Activated naive CD4-positive, alpha-beta T cell treated with anti-CD3 and anti-CD28 coated beads for 36 hours (primary cell): Measurements from ENCODE around the gene TMEM201. TPM values are rescaled to one million over a fixed set of nuclear protein-coding genes. Genes with fewer than 3 reads are reported as not detected.

Experiments used
- CTCF ChIA-PET: fragments of 350-600 bp; sonication (Branson Sonifier 250); formaldehyde crosslinking; loops from one replicate; lab custom pipeline; 2021; ENCODE audit warnings: antibody characterized with exemption; lab: Charles Lee
- DNase-seq: peaks from one replicate; pipeline ENCODE4 v3.0.0-alpha.2; 2020
- H3K27ac Mint-ChIP-seq: one replicate; pipeline ENCODE4 v1.8.0; 2021; ENCODE audit warnings: mild to moderate bottlenecking, mixed read lengths
- H3K27me3 Mint-ChIP-seq: one replicate; pipeline ENCODE4 v1.8.0; 2021; ENCODE audit warnings: low read depth, mixed read lengths
- H3K36me3 Mint-ChIP-seq: one replicate; pipeline ENCODE4 v1.8.0; 2021; ENCODE audit warnings: low read depth, mixed read lengths
- H3K4me1 Mint-ChIP-seq: one replicate; pipeline ENCODE4 v1.8.0; 2021; ENCODE audit warnings: low read depth, mixed read lengths
- H3K4me3 Mint-ChIP-seq: one replicate; pipeline ENCODE4 v1.8.0; 2021; ENCODE audit warnings: mild to moderate bottlenecking, moderate library complexity, mixed read lengths
- H3K9me3 Mint-ChIP-seq: one replicate; pipeline ENCODE4 v1.8.0; 2021; ENCODE audit warnings: mixed read lengths
- intact Hi-C: fragments of 100-400 bp; cut with micrococcal nuclease; formaldehyde crosslinking; loops from one replicate; pipeline ENCODE4 v1.15.1; 2023
- total RNA-seq, 2 experiments: library from RNA; stranded (reverse); gene quantifications; one replicate each; pipeline ENCODE4 v1.2.3, GENCODE V29; 2021

The TMEM201 gene
- total RNA-seq, 2 experiments from 2014 or later, result 9.1 to 9.8 TPM

DNA sequence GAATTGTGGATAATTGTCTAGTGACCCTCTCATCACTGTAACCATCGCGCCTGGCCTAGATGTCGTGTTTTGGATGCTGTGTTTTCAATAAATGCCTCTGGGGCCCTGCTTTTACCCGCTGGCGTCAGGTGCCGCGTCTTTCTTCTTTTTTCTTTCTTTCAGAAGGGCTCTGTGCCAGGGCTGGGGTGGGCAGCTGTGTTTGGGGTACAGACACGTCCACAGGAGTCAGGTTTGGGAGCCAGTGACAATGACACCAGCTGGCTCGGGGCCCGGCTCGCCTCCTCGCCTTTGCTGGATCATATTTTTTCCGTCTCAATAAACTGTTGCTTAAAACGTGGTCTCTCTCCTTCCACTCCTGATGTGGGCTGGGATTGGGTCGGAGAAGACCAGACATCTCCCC, 16.1 kb downstream of the TMEM201 start:
- H3K27ac Mint-ChIP-seq, result no peak overlapping the region
- H3K4me3 Mint-ChIP-seq, result no peak overlapping the region
- DNase-seq, result no peak
- no peaks in the 10 kb centered on the region for H3K27me3 Mint-ChIP-seq
- H3K4me1 Mint-ChIP-seq, result no peaks in the 10 kb centered on the region
- CTCF ChIA-PET, result no interaction called here
- H3K9me3 Mint-ChIP-seq, result no peaks in the 10 kb centered on the region
- intact Hi-C loops, result no loop called here
- H3K36me3 Mint-ChIP-seq, result peaks cover 12% of the 10 kb centered on the region

GRCh38 chr1:9605946-9606455, 17.3 kb downstream of the TMEM201 start:
- CTCF ChIA-PET, result interaction anchor here (0.7 kb wide), 1 partner anchor 9 kb away, joined by 3 read pairs; no protein-coding TSS in a partner anchor
- H3K9me3 Mint-ChIP-seq, result no peaks in the 10 kb centered on the region
- no peak overlapping the region for H3K27ac Mint-ChIP-seq
- H3K36me3 Mint-ChIP-seq, result peaks cover 16% of the 10 kb centered on the region
- no peaks in the 10 kb centered on the region for H3K27me3 Mint-ChIP-seq
- H3K4me3 Mint-ChIP-seq, result no peak overlapping the region
- no peak for DNase-seq
- intact Hi-C loops, result no loop called here
- no peaks in the 10 kb centered on the region for H3K4me1 Mint-ChIP-seq

- intact Hi-C loops, result no loop called here
- H3K4me3 Mint-ChIP-seq, result no peak overlapping the region
- H3K4me1 Mint-ChIP-seq, result no peaks in the 10 kb centered on the region
- H3K9me3 Mint-ChIP-seq, result no peaks in the 10 kb centered on the region
- H3K27ac Mint-ChIP-seq, result no peak overlapping the region
- H3K27me3 Mint-ChIP-seq, result no peaks in the 10 kb centered on the region
- CTCF ChIA-PET, result interaction anchor here (0.7 kb wide), 1 partner anchor 9 kb away, joined by 3 read pairs; no protein-coding TSS in a partner anchor
- peaks cover 14% of the 10 kb centered on the region for H3K36me3 Mint-ChIP-seq
- DNase-seq, result no peak
These were observed 17.7 kb downstream of the TMEM201 start for GRCh38 chr1:9606458-9606857.

DNA sequence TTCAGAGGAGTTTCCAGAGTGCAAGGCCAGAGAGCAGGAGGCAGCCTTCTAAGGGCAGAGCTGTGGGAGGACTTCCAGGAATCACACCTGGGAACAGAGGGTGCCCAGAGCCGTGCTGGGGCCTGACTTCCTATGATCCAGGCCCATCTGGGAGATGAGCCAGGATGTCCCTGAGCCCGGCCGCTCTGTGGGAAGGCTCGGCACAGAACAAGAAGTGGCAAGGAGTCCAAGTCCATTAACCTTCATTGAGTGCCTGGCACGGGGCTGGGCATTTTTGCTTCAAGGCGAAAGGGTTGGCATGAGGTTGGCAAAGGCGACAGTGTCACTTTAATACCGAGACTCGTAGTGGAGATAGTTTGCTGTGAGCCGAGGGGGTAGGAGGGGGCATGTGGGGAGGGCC, 18.2 kb downstream of the TMEM201 start:
- intact Hi-C loops, result no loop called here
- CTCF ChIA-PET, result no interaction called here
- DNase-seq, result no peak
- H3K9me3 Mint-ChIP-seq, result no peaks in the 10 kb centered on the region
- H3K36me3 Mint-ChIP-seq, result peaks cover 13% of the 10 kb centered on the region
- H3K4me1 Mint-ChIP-seq, result no peaks in the 10 kb centered on the region
- no peaks in the 10 kb centered on the region for H3K27me3 Mint-ChIP-seq
- H3K4me3 Mint-ChIP-seq, result no peak overlapping the region
- H3K27ac Mint-ChIP-seq, result no peak overlapping the region

- Mint-ChIP-seq H3K4me1 (no peaks in the 10 kb centered on the region), H3K4me3 (no peak overlapping the region), H3K27me3 (no peaks in the 10 kb centered on the region), H3K27ac (no peak overlapping the region), H3K36me3 (peaks cover 13% of the 10 kb centered on the region), H3K9me3 (no peaks in the 10 kb centered on the region)
- CTCF ChIA-PET, result no interaction called here
- intact Hi-C loops, result no loop called here
- no peak for DNase-seq
These were observed 18.6 kb downstream of the TMEM201 start for GRCh38 chr1:9607352-9607751.

DNA sequence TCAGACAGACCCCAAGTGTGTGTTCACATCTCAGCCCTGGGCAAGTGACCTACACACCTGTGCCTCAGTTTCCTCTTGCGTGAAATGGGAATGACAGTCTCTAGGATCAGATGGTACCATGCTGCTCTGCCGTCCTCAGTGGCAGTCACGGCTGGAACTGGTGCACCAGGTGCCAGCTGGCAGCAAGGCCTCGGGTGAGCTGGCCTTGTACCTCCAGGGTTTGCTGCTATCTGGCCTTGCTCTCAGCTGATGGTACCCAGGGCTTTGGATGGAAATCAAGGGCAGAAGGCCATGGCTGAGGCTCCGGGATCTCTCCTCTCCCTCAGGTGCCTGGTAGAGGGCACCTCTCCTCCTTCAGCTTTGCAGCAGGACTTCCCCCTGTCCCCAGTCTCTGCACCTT, 21.3 kb downstream of the TMEM201 start:
- intact Hi-C loops, result no loop called here
- CTCF ChIA-PET, result no interaction called here

GRCh38 chr1:9610548-9610947, 21.8 kb downstream of the TMEM201 start:
- H3K9me3 Mint-ChIP-seq, result no peaks in the 10 kb centered on the region
- H3K4me1 Mint-ChIP-seq, result no peaks in the 10 kb centered on the region
- intact Hi-C loops, result no loop called here
- H3K27ac Mint-ChIP-seq, result no peak overlapping the region
- DNase-seq, result no peak
- no peaks in the 10 kb centered on the region for H3K27me3 Mint-ChIP-seq
- peaks cover 6% of the 10 kb centered on the region for H3K36me3 Mint-ChIP-seq
- CTCF ChIA-PET, result no interaction called here
- H3K4me3 Mint-ChIP-seq, result no peak overlapping the region

More for the DNA sequence above, 21.3 kb downstream of the TMEM201 start:
- DNase-seq, result no peak
- Mint-ChIP-seq H3K27me3 (no peaks in the 10 kb centered on the region), H3K4me1 (no peaks in the 10 kb centered on the region), H3K36me3 (peaks cover 7% of the 10 kb centered on the region), H3K27ac (no peak overlapping the region), H3K9me3 (no peaks in the 10 kb centered on the region), H3K4me3 (no peak overlapping the region)

DNA sequence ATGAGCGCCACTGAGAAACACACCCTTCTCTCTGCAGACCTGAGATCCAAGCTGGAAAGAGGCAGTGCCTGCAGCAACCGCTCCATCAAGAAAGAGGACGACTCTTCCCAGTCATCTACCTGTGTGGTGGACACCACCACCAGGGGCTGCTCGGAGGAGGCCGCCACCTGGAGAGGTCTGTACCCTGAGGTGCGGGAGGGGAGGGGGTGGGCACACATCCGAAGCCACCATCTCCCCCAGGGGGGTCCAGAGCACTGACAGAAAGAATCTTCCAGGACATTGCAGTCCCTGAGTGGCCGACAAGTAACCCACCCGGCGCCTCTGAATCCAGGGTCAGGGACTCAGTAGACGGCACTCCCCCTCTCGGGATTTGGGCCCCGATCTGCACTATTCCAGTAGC, 23.0 kb downstream of the TMEM201 start:
- intact Hi-C loops, result no loop called here
- no peaks in the 10 kb centered on the region for H3K4me1 Mint-ChIP-seq
- no peak overlapping the region for H3K27ac Mint-ChIP-seq
- CTCF ChIA-PET, result no interaction called here
- H3K27me3 Mint-ChIP-seq, result no peaks in the 10 kb centered on the region
- H3K4me3 Mint-ChIP-seq, result no peak overlapping the region
- DNase-seq, result no peak
- peaks cover 4% of the 10 kb centered on the region for H3K36me3 Mint-ChIP-seq
- no peaks in the 10 kb centered on the region for H3K9me3 Mint-ChIP-seq

- H3K27me3 Mint-ChIP-seq, result no peaks in the 10 kb centered on the region
- DNase-seq, result no peak
- no peak overlapping the region for H3K4me3 Mint-ChIP-seq
- H3K27ac Mint-ChIP-seq, result no peak overlapping the region
- intact Hi-C loops, result no loop called here
- no peaks in the 10 kb centered on the region for H3K9me3 Mint-ChIP-seq
- CTCF ChIA-PET, result no interaction called here
- H3K36me3 Mint-ChIP-seq, result peaks cover 4% of the 10 kb centered on the region
- no peaks in the 10 kb centered on the region for H3K4me1 Mint-ChIP-seq
These were observed 23.6 kb downstream of the TMEM201 start for GRCh38 chr1:9612162-9612845.

DNA sequence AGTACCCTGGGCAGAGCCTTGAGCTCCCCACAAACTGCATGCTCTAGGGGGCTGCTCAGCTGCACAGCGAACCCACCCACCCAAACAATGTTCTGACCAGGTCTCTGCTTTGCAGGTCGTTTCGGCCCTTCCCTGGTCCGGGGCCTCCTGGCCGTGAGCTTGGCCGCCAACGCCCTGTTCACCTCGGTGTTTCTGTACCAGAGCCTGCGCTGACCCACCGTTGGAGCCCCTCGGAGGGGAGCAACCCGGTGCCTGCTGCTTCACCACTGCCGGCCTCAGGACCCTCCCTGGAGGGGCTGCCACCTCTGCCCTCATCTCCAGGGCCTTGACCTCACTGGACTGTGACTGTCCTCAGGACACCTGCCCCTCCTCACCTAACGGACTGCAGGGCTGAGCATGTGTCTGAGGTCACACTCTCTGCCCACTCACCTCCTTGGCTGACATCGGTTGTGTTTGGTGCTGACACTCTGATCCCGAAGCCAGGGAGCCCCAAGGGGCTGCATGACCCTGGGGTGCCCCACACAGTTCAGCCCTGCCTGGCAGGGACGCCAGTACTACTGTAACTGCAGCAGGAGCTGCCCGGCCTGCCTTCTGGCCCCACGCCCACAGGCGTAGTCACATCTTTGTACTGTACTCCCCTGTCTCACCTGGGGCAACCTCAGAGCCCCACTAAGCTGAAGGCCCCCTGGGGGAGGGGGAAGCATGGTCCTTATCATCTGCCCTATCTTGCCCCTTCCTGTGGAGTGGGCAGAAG, 24.3 kb downstream of the TMEM201 start:
- Mint-ChIP-seq H3K4me3 (no peak overlapping the region), H3K27me3 (no peaks in the 10 kb centered on the region), H3K36me3 (peaks cover 4% of the 10 kb centered on the region), H3K4me1 (no peaks in the 10 kb centered on the region), H3K9me3 (no peaks in the 10 kb centered on the region), H3K27ac (no peak overlapping the region)
- no peak for DNase-seq
- intact Hi-C loops, result no loop called here
- CTCF ChIA-PET, result no interaction called here

DNA sequence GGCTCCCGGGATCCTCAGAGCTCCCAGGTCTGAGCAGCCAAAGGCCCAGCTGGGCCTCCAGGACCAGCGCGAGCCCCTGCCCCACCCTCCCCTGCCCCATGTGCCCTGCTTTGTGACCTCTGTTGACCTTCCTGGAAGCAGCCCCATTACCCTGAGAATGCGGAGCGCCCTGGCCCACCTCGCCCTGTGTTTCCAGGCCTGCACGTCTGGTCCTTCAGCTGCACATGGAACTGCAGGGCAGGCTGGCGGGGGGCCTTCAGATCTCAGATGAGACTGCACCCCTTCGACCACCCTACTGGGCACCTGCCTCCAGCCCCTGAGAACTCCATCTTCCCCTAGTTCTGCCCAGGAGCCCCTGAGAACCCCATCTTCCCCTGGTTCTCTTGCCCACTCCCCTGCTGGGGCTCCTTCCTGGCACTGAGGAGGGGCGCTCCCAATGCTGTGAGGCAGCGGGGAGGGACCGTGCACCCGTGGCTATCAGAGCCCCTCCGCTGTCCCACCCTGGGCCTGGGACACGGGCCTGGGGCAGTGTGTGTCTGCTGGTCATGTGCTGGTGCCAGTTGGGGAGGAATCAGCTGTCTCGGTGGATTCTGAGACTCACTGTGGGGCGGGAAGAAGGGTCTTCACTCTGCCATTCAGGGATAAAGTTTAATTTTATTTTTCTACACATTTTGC, 25.1 kb downstream of the TMEM201 start:
- peaks cover 4% of the 10 kb centered on the region for H3K36me3 Mint-ChIP-seq
- no peaks in the 10 kb centered on the region for H3K9me3 Mint-ChIP-seq
- DNase-seq, result no peak
- CTCF ChIA-PET, result no interaction called here
- H3K4me3 Mint-ChIP-seq, result no peak overlapping the region
- intact Hi-C loops, result no loop called here
- H3K27ac Mint-ChIP-seq, result no peak overlapping the region
- H3K27me3 Mint-ChIP-seq, result no peaks in the 10 kb centered on the region
- H3K4me1 Mint-ChIP-seq, result no peaks in the 10 kb centered on the region

- Mint-ChIP-seq H3K4me1 (no peaks in the 10 kb centered on the region), H3K4me3 (no peak overlapping the region), H3K36me3 (peaks cover 2% of the 10 kb centered on the region), H3K9me3 (no peaks in the 10 kb centered on the region), H3K27ac (no peak overlapping the region), H3K27me3 (peaks cover 2% of the 10 kb centered on the region)
- intact Hi-C loops, result no loop called here
- CTCF ChIA-PET, result interaction anchor here (0.6 to 3.2 kb wide), 13 partner anchors 9 to 326 kb away, joined by 3 to 18 read pairs (median 3); no protein-coding TSS in a partner anchor
- DNase-seq, result peak; percentile 70
These were observed 26.8 kb downstream of the TMEM201 start for GRCh38 chr1:9615316-9616063.
